Measurements from ENCODE around the gene NUB1.

NUB1 gene

GRCh38 chr7:151321341-151321740, 20.3 kb upstream of the NUB1 start:
- no peak for TF ChIP-seq CTCF (IDR thresholded peaks at IDR 0.05; ENCODE audit: borderline replicate concordance, insufficient read depth, low read depth, low read length)
- no peak overlapping the region for H3K4me3 ChIP-seq (ENCODE audit: low read depth, low read length)

- no peak for TF ChIP-seq CTCF (IDR thresholded peaks at IDR 0.05; ENCODE audit: borderline replicate concordance, insufficient read depth, low read depth, low read length)
- H3K4me3 ChIP-seq (ENCODE audit: low read depth, low read length), result no peak overlapping the region
These were observed 18.7 kb upstream of the NUB1 start for GRCh38 chr7:151322906-151323305.

- no peak overlapping the region for H3K4me3 ChIP-seq (ENCODE audit: low read depth, low read length)
- no peak for TF ChIP-seq CTCF (IDR thresholded peaks at IDR 0.05; ENCODE audit: borderline replicate concordance, insufficient read depth, low read depth, low read length)
These were observed 14.6 kb upstream of the NUB1 start for GRCh38 chr7:151327022-151327421.

GRCh38 chr7:151327659-151328058, 14.0 kb upstream of the NUB1 start:
- TF ChIP-seq CTCF (IDR thresholded peaks at IDR 0.05; ENCODE audit: borderline replicate concordance, insufficient read depth, low read depth, low read length), result no peak
- no peak overlapping the region for H3K4me3 ChIP-seq (ENCODE audit: low read depth, low read length)

GRCh38 chr7:151330181-151330580, 11.4 kb upstream of the NUB1 start:
- no peak overlapping the region for H3K4me3 ChIP-seq (ENCODE audit: low read depth, low read length)
- no peak for TF ChIP-seq CTCF (IDR thresholded peaks at IDR 0.05; ENCODE audit: borderline replicate concordance, insufficient read depth, low read depth, low read length)

GRCh38 chr7:151330661-151331060, 11.0 kb upstream of the NUB1 start:
- TF ChIP-seq CTCF (IDR thresholded peaks at IDR 0.05; ENCODE audit: borderline replicate concordance, insufficient read depth, low read depth, low read length), result no peak
- H3K4me3 ChIP-seq (ENCODE audit: low read depth, low read length), result no peak overlapping the region

GRCh38 chr7:151334628-151335027, 7.0 kb upstream of the NUB1 start:
- no peak overlapping the region for H3K4me3 ChIP-seq (ENCODE audit: low read depth, low read length)
- TF ChIP-seq CTCF (IDR thresholded peaks at IDR 0.05; ENCODE audit: borderline replicate concordance, insufficient read depth, low read depth, low read length), result no peak
